ENCODE measurements around the gene YEATS2.
"Not testable (repeated sequence)": the region's sequence is repeated elsewhere in the genome, so short reads cannot be mapped to it uniquely, and the experiment has no call there.

The YEATS2 gene

GRCh38 chr3:183774631-183775030, 77.0 kb downstream of the YEATS2 start:
- DNase-seq (ENCODE audit: extremely low read depth in 1 of 2, low read depth in 1 of 2), result no peak

GRCh38 chr3:183775781-183776180, 78.2 kb downstream of the YEATS2 start:
- no peak for DNase-seq (ENCODE audit: extremely low read depth in 1 of 2, low read depth in 1 of 2)

GRCh38 chr3:183776451-183776850, 78.9 kb downstream of the YEATS2 start:
- DNase-seq (ENCODE audit: extremely low read depth in 1 of 2, low read depth in 1 of 2), result not testable (repeated sequence)

- no peak for DNase-seq (ENCODE audit: extremely low read depth in 1 of 2, low read depth in 1 of 2)
These were observed 79.5 kb downstream of the YEATS2 start for GRCh38 chr3:183777016-183777618.

GRCh38 chr3:183779896-183780465, 82.4 kb downstream of the YEATS2 start:
- no peak for DNase-seq (ENCODE audit: extremely low read depth in 1 of 2, low read depth in 1 of 2)

- no peak for DNase-seq (ENCODE audit: extremely low read depth in 1 of 2, low read depth in 1 of 2)
These were observed 83.6 kb downstream of the YEATS2 start for GRCh38 chr3:183781246-183781645.

- DNase-seq (ENCODE audit: extremely low read depth in 1 of 2, low read depth in 1 of 2), result no peak
These were observed 85.1 kb downstream of the YEATS2 start for GRCh38 chr3:183782576-183783276.

GRCh38 chr3:183784503-183784902, 86.9 kb downstream of the YEATS2 start:
- not testable (repeated sequence) for DNase-seq (ENCODE audit: extremely low read depth in 1 of 2, low read depth in 1 of 2)

GRCh38 chr3:183789826-183790225, 92.2 kb downstream of the YEATS2 start:
- no peak for DNase-seq (ENCODE audit: extremely low read depth in 1 of 2, low read depth in 1 of 2)

- no peak for DNase-seq (ENCODE audit: extremely low read depth in 1 of 2, low read depth in 1 of 2)
These were observed 93.1 kb downstream of the YEATS2 start for GRCh38 chr3:183790700-183791099.

- DNase-seq (ENCODE audit: extremely low read depth in 1 of 2, low read depth in 1 of 2), result no peak
These were observed 95.4 kb downstream of the YEATS2 start for GRCh38 chr3:183792976-183793375.

GRCh38 chr3:183794452-183794851, 96.9 kb downstream of the YEATS2 start:
- no peak for DNase-seq (ENCODE audit: extremely low read depth in 1 of 2, low read depth in 1 of 2)

GRCh38 chr3:183796372-183796771, 98.8 kb downstream of the YEATS2 start:
- DNase-seq (ENCODE audit: extremely low read depth in 1 of 2, low read depth in 1 of 2), result no peak

- no peak for DNase-seq (ENCODE audit: extremely low read depth in 1 of 2, low read depth in 1 of 2)
These were observed 100.4 kb downstream of the YEATS2 start for GRCh38 chr3:183797996-183798395.

GRCh38 chr3:183799461-183799860, 101.9 kb downstream of the YEATS2 start:
- DNase-seq (ENCODE audit: extremely low read depth in 1 of 2, low read depth in 1 of 2), result no peak

GRCh38 chr3:183800243-183800863, 102.8 kb downstream of the YEATS2 start:
- DNase-seq (ENCODE audit: extremely low read depth in 1 of 2, low read depth in 1 of 2), result no peak

- no peak for DNase-seq (ENCODE audit: extremely low read depth in 1 of 2, low read depth in 1 of 2)
These were observed 104.0 kb downstream of the YEATS2 start for GRCh38 chr3:183801601-183802000.

- no peak for DNase-seq (ENCODE audit: extremely low read depth in 1 of 2, low read depth in 1 of 2)
These were observed 105.4 kb downstream of the YEATS2 start for GRCh38 chr3:183802989-183803388.

GRCh38 chr3:183807209-183807728, 109.7 kb downstream of the YEATS2 start:
- no peak for DNase-seq (ENCODE audit: extremely low read depth in 1 of 2, low read depth in 1 of 2)

GRCh38 chr3:183807881-183808280, 110.3 kb downstream of the YEATS2 start:
- no peak for DNase-seq (ENCODE audit: extremely low read depth in 1 of 2, low read depth in 1 of 2)

- no peak for DNase-seq (ENCODE audit: extremely low read depth in 1 of 2, low read depth in 1 of 2)
These were observed 110.8 kb downstream of the YEATS2 start for GRCh38 chr3:183808355-183808754.

- no peak for DNase-seq (ENCODE audit: extremely low read depth in 1 of 2, low read depth in 1 of 2)
These were observed 111.7 kb downstream of the YEATS2 start for GRCh38 chr3:183809270-183809669.

Data from activated CD8-positive, alpha-beta memory T cell treated with anti-CD3 and anti-CD28 coated beads for 1 hour (primary cell).